Neural progenitor cell (in vitro differentiated cells): ENCODE data around the gene NMB. TPM values are rescaled to one million over a fixed set of nuclear protein-coding genes. Genes with fewer than 3 reads are reported as not detected.
"Not testable (repeated sequence)": the region's sequence is repeated elsewhere in the genome, so short reads cannot be mapped to it uniquely, and the experiment has no call there.

Experiments
- DNase-seq: peaks from one replicate; pipeline ENCODE4 v3.0.0-alpha.2; 2016; ENCODE audit warnings: low spot score
- H2AFZ ChIP-seq: fragments of 200-600 bp; sonication (generic); replicated peaks from 2 replicates; pipeline ENCODE4 v1.6.1; 2016; ENCODE audit warnings: antibody characterized with exemption
- H3F3A ChIP-seq: fragments of 200-600 bp; sonication (generic); 2 replicates; pipeline ENCODE4 v1.6.1; 2016; ENCODE audit warnings: antibody characterized with exemption, low read depth
- H3K27ac ChIP-seq: fragments of 200-600 bp; sonication (generic); 2 replicates; pipeline ENCODE4 v1.5.1; 2016; ENCODE audit warnings: mild to moderate bottlenecking
- H3K27me3 ChIP-seq: fragments of 200-600 bp; sonication (generic); 2 replicates; pipeline ENCODE4 v1.6.1; 2016; ENCODE audit warnings: mild to moderate bottlenecking, moderate library complexity
- H3K36me3 ChIP-seq: fragments of 200-600 bp; sonication (generic); 2 replicates; pipeline ENCODE4 v1.5.1; 2016
- H3K4me1 ChIP-seq: fragments of 200-600 bp; sonication (generic); 2 replicates; pipeline ENCODE4 v1.6.1; 2016; ENCODE audit warnings: mixed run types
- H3K4me2 ChIP-seq: fragments of 200-600 bp; sonication (generic); 2 replicates; pipeline ENCODE4 v1.6.1; 2016
- H3K4me3 ChIP-seq: fragments of 200-600 bp; sonication (generic); 2 replicates; pipeline ENCODE4 v1.5.1; 2016
- H3K79me2 ChIP-seq: fragments of 200-600 bp; sonication (generic); 2 replicates; pipeline ENCODE4 v1.6.1; 2016; ENCODE audit warnings: low read depth
- H3K9ac ChIP-seq: fragments of 200-600 bp; sonication (generic); 2 replicates; pipeline ENCODE4 v1.6.1; 2016
- H3K9me3 ChIP-seq: fragments of 200-600 bp; sonication (generic); 2 replicates; pipeline ENCODE4 v1.5.1; 2016; ENCODE audit warnings: low read depth
- H4K20me1 ChIP-seq: fragments of 200-600 bp; sonication (generic); 2 replicates; pipeline ENCODE4 v1.6.1; 2016; ENCODE audit warnings: low read depth
- H3K27ac Mint-ChIP-seq: 3 replicates; pipeline ENCODE4 v1.8.0; 2021; ENCODE audit warnings: mixed read lengths
- H3K27me3 Mint-ChIP-seq: 2 replicates; pipeline ENCODE4 v1.8.0; 2022; ENCODE audit warnings: low read depth, mild to moderate bottlenecking, inconsistent platforms, moderate library complexity, mixed read lengths; ENCODE audit not compliant: insufficient read depth
- H3K36me3 Mint-ChIP-seq: 3 replicates; pipeline ENCODE4 v1.8.0; 2021; ENCODE audit warnings: mixed read lengths
- H3K4me1 Mint-ChIP-seq: 3 replicates; pipeline ENCODE4 v1.8.0; 2021; ENCODE audit warnings: mixed read lengths
- H3K4me3 Mint-ChIP-seq: 3 replicates; pipeline ENCODE4 v1.8.0; 2021; ENCODE audit warnings: mild to moderate bottlenecking, moderate library complexity, mixed read lengths
- H3K9me3 Mint-ChIP-seq: 3 replicates; pipeline ENCODE4 v1.8.0; 2020; ENCODE audit warnings: mixed read lengths
- CTCF ChIP-seq: fragments of 200-600 bp; sonication (generic); IDR thresholded peaks from 2 replicates; pipeline ENCODE4 v1.5.1; 2017; ENCODE audit warnings: antibody characterized with exemption, mild to moderate bottlenecking
- EZH2 ChIP-seq: fragments of 200-600 bp; sonication (generic); IDR thresholded peaks from 2 replicates; pipeline ENCODE4 v1.6.1; 2017; ENCODE audit warnings: antibody characterized with exemption, mild to moderate bottlenecking, moderate library complexity
- EZH2phosphoT487 ChIP-seq: fragments of 200-600 bp; sonication (generic); IDR thresholded peaks from 2 replicates; pipeline ENCODE4 v1.6.1; 2017; ENCODE audit warnings: antibody characterized with exemption
- total RNA-seq: library from RNA; depleted of rRNA; stranded (reverse); fragments of >200 nt; gene quantifications from 2 replicates; pipeline ENCODE4 v1.2.3, GENCODE V29; 2015; ENCODE audit warnings: low replicate concordance

NMB gene
- total RNA-seq, 1 donor from 2014 or later = 0.24 TPM

- Mint-ChIP-seq H3K4me3 (no peak overlapping the region), H3K9me3 (no peaks in the 10 kb centered on the region), H3K4me1 (peaks cover 2% of the 10 kb centered on the region), H3K36me3 (peaks cover 42% of the 10 kb centered on the region), H3K27me3 (no peaks in the 10 kb centered on the region), H3K27ac (no peak overlapping the region)
- Histone ChIP-seq H3K27ac (no peak overlapping the region), H3K36me3 (no peaks in the 10 kb centered on the region), H3K4me1 (no peaks in the 10 kb centered on the region), H3K9ac (no peak overlapping the region), H4K20me1 (no peaks in the 10 kb centered on the region), H3K4me2 (no peak overlapping the region), H3F3A (peaks cover under 1% of the 10 kb centered on the region), H3K4me3 (no peak overlapping the region), H3K9me3 (no peaks in the 10 kb centered on the region), H3K79me2 (no peaks in the 10 kb centered on the region), H3K27me3 (no peaks in the 10 kb centered on the region), H2AFZ (no peak overlapping the region)
- DNase-seq = no peak
- TF ChIP-seq CTCF (no peak), EZH2 (no peak)
Observed at GRCh38 chr15:84645496-84645895, 12.5 kb downstream of the NMB start.

- H3K9me3 Mint-ChIP-seq = no peaks in the 10 kb centered on the region
Observed at GRCh38 chr15:84643838-84644237, 14.2 kb downstream of the NMB start.

GRCh38 chr15:84642640-84643039, 15.4 kb downstream of the NMB start:
- peaks cover 13% of the 10 kb centered on the region for H3F3A ChIP-seq
- H3K9me3 Mint-ChIP-seq, H3K9me3 ChIP-seq, H3K27ac Mint-ChIP-seq, H3K4me3 Mint-ChIP-seq, H3K36me3 ChIP-seq, DNase-seq, H3K27ac ChIP-seq, H4K20me1 ChIP-seq, H3K9ac ChIP-seq, H3K27me3 ChIP-seq, H3K4me2 ChIP-seq, H3K4me3 ChIP-seq, H3K4me1 ChIP-seq, H3K27me3 Mint-ChIP-seq, H3K79me2 ChIP-seq, H3K4me1 Mint-ChIP-seq, H2AFZ ChIP-seq: not testable (repeated sequence)
- H3K36me3 Mint-ChIP-seq = peaks cover 41% of the 10 kb centered on the region

More at GRCh38 chr15:84643838-84644237, 14.2 kb downstream of the NMB start:
- Mint-ChIP-seq H3K4me3 (no peak overlapping the region), H3K4me1 (peaks cover 4% of the 10 kb centered on the region), H3K27me3 (no peaks in the 10 kb centered on the region), H3K36me3 (peaks cover 50% of the 10 kb centered on the region), H3K27ac (no peak overlapping the region)
- H3K4me1 ChIP-seq = no peaks in the 10 kb centered on the region
- no peak overlapping the region for H3K9ac ChIP-seq
- H3K9me3 ChIP-seq = no peaks in the 10 kb centered on the region
- no peaks in the 10 kb centered on the region for H3K79me2 ChIP-seq
- H3F3A ChIP-seq = peaks cover 13% of the 10 kb centered on the region
- H3K27ac ChIP-seq = no peak overlapping the region
- no peaks in the 10 kb centered on the region for H3K36me3 ChIP-seq
- no peak overlapping the region for H3K4me2 ChIP-seq
- DNase-seq = no peak
- no peaks in the 10 kb centered on the region for H3K27me3 ChIP-seq
- no peaks in the 10 kb centered on the region for H4K20me1 ChIP-seq
- no peak for TF ChIP-seq EZH2
- no peak for TF ChIP-seq EZH2phosphoT487
- no peak for TF ChIP-seq CTCF
- H3K4me3 ChIP-seq = no peak overlapping the region
- H2AFZ ChIP-seq = no peak overlapping the region

GRCh38 chr15:84641871-84642270, 16.1 kb downstream of the NMB start:
- H3K9me3 Mint-ChIP-seq, H2AFZ ChIP-seq, H3K27ac Mint-ChIP-seq, H3K27ac ChIP-seq, H3K9ac ChIP-seq, DNase-seq, H3K9me3 ChIP-seq, H3K4me3 ChIP-seq, H3K27me3 ChIP-seq, H4K20me1 ChIP-seq, H3K4me2 ChIP-seq, H3K4me1 ChIP-seq, H3K4me1 Mint-ChIP-seq, H3K27me3 Mint-ChIP-seq, H3K36me3 ChIP-seq, H3K79me2 ChIP-seq: not testable (repeated sequence)
- peaks cover 13% of the 10 kb centered on the region for H3F3A ChIP-seq
- peak overlapping the region; percentile 30 for H3K4me3 Mint-ChIP-seq
- H3K36me3 Mint-ChIP-seq = peaks cover 40% of the 10 kb centered on the region
